ENCODE data around the gene KRTAP16-1. TPM values are rescaled to one million over a fixed set of nuclear protein-coding genes. Genes with fewer than 3 reads are reported as not detected.

Gene KRTAP16-1
- polyA plus RNA-seq, 1 experiment: not detected

DNA sequence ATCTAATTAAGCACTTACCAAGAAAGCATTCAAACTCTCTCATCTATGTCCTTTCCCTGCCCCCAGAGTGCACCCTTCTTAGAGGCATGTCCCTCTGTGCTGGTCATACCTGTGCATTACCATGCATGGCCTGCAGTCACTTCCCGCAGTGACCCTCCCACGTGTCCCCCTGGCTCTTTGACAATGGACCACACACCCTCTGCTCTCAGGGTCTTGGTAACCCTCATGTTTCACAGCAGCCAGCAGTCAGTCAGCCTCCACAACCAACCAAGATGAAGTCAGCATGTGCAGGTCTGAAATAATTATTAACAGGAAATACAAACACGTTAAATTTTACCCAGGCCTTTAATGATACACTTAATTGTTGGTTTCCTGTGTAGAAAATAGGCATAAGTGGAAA lies 31.4 kb upstream of the KRTAP16-1 start:
- DNase-seq (ENCODE audit: low read depth, low spot score): no peak
- ChIA-PET POLR2A (no interaction called here), CTCF (interaction anchor here (1.0 to 1.7 kb wide), 2 partner anchors 11 to 479 kb away, joined by 3 to 4 read pairs; no protein-coding TSS in a partner anchor)
- no peaks in the 10 kb centered on the region for H3K27me3 ChIP-seq (ENCODE audit: control insufficient read depth, insufficient read depth, low read length)
- TF ChIP-seq, protein P1, sequence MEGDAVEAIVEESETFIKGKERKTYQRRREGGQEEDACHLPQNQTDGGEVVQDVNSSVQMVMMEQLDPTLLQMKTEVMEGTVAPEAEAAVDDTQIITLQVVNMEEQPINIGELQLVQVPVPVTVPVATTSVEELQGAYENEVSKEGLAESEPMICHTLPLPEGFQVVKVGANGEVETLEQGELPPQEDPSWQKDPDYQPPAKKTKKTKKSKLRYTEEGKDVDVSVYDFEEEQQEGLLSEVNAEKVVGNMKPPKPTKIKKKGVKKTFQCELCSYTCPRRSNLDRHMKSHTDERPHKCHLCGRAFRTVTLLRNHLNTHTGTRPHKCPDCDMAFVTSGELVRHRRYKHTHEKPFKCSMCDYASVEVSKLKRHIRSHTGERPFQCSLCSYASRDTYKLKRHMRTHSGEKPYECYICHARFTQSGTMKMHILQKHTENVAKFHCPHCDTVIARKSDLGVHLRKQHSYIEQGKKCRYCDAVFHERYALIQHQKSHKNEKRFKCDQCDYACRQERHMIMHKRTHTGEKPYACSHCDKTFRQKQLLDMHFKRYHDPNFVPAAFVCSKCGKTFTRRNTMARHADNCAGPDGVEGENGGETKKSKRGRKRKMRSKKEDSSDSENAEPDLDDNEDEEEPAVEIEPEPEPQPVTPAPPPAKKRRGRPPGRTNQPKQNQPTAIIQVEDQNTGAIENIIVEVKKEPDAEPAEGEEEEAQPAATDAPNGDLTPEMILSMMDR (IDR thresholded peaks at IDR 0.05; ENCODE audit: low read depth, low read length): no peak
- peaks cover 19% of the 10 kb centered on the region for H3K9me3 ChIP-seq (ENCODE audit: control insufficient read depth, insufficient read depth, low read length)
- no peak overlapping the region for H3K27ac ChIP-seq (ENCODE audit: low read depth, low read length)
- H3K4me3 ChIP-seq (ENCODE audit: low read depth, low read length): no peak overlapping the region

DNA sequence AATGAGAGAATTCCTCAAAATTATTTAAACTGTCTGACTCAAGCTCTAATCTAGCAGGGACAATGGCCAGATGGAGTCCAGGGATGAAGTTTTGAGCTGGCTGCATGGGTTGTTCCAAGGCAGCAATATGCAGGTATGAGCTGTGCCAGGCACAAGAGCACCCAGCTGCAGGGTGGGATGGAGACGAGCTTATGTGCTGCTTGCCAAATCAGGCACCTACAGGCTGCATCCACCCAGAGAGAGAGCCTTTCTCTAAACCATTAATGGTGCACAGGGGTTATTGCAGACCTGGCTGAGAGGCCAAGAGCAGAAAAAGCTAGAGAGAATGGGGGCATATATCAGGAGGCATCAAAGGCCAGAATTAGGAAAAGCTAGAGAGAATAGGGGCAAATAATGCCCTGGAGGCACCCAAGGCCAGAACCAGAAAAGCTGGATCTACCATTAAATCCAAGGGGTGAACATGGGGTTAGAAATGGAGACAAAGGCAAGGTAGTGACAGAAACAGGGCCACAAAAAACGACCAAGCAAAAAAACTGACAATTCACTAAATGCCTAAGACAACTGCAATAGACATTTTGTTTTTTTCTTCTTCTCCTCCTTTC lies 30.6 kb upstream of the KRTAP16-1 start:
- ChIA-PET CTCF (interaction anchor here (0.9 to 1.7 kb wide), 4 partner anchors 10 to 479 kb away, joined by 3 to 9 read pairs (median 4); no protein-coding TSS in a partner anchor), POLR2A (no interaction called here)
- TF ChIP-seq, protein P1 (IDR thresholded peaks at IDR 0.05; ENCODE audit: low read depth, low read length): no peak
- Histone ChIP-seq H3K9me3 (ENCODE audit: control insufficient read depth, insufficient read depth, low read length) (peaks cover 19% of the 10 kb centered on the region), H3K27me3 (ENCODE audit: control insufficient read depth, insufficient read depth, low read length) (no peaks in the 10 kb centered on the region), H3K4me3 (ENCODE audit: low read depth, low read length) (no peak overlapping the region), H3K27ac (ENCODE audit: low read depth, low read length) (no peak overlapping the region)
- DNase-seq (ENCODE audit: low read depth, low spot score): no peak

DNA sequence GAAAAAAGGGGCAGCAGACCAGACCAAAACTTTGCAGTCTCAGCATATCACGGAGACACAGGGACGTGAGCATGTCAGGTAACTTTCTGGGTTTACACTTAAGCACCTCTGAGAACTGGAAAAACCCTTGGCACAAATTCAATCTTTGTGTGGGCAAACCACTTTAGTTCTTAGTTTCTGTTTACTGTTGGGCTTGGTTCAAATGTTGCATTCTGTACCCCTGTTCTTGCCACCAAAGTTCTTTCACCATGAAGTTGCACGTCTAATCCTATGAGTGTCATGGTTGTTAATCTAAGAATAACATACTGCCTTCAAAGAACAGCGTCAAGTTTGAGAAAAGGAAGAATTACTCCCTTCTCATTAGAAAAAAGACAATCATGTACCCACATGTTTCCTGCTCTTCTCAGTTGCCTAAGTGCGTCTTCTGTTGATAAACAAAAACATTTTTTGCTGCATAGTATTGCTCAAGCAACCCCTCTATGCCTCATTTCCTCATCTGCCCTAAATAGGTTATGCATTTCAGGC lies 29.9 kb upstream of the KRTAP16-1 start:
- Histone ChIP-seq H3K27ac (ENCODE audit: low read depth, low read length) (no peak overlapping the region), H3K4me3 (ENCODE audit: low read depth, low read length) (no peak overlapping the region), H3K9me3 (ENCODE audit: control insufficient read depth, insufficient read depth, low read length) (peaks cover 19% of the 10 kb centered on the region), H3K27me3 (ENCODE audit: control insufficient read depth, insufficient read depth, low read length) (no peaks in the 10 kb centered on the region)
- ChIA-PET CTCF (interaction anchor here (1.5 to 1.7 kb wide), 2 partner anchors 9 to 17 kb away, joined by 4 to 9 read pairs; no protein-coding TSS in a partner anchor), POLR2A (no interaction called here)
- TF ChIP-seq, protein P1 (IDR thresholded peaks at IDR 0.05; ENCODE audit: low read depth, low read length): no peak
- no peak for DNase-seq (ENCODE audit: low read depth, low spot score)

DNA sequence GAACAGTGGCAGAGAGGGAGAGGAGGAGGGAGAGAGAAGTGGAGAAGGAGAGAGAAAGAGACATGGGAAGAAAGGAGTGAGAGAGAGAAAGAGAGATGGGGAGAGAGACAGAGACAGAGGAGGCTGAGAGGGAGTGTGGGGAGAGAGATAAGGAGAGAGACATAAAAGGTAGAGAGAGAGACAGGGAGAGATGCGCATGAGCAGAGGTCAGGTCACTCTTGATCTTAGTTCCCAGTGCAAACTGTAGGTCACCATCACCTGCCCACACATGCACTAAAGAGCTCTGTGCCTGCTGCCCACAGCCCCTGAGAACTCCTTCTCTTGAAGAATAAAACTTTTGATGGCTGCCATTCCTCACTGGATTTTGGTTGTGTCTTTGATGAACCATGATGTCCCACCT lies 26.6 kb upstream of the KRTAP16-1 start:
- ChIA-PET POLR2A (no interaction called here), CTCF (no interaction called here)
- H3K4me3 ChIP-seq (ENCODE audit: low read depth, low read length): no peak overlapping the region
- TF ChIP-seq, protein P1 (IDR thresholded peaks at IDR 0.05; ENCODE audit: low read depth, low read length): no peak
- no peaks in the 10 kb centered on the region for H3K27me3 ChIP-seq (ENCODE audit: control insufficient read depth, insufficient read depth, low read length)
- H3K27ac ChIP-seq (ENCODE audit: low read depth, low read length): no peak overlapping the region
- H3K9me3 ChIP-seq (ENCODE audit: control insufficient read depth, insufficient read depth, low read length): no peaks in the 10 kb centered on the region; the same call in 1 of the 2 replicates
- no peak for DNase-seq (ENCODE audit: low read depth, low spot score)
